Tracheal epithelial cell (primary cell): ENCODE data around the gene ZBTB4. TPM values are rescaled to one million over a fixed set of nuclear protein-coding genes. Genes with fewer than 3 reads are reported as not detected.

Source experiments
- total RNA-seq: library from RNA; depleted of rRNA; stranded (reverse); fragments of >200 nt; gene quantifications from 2 replicates; pipeline ENCODE4 v1.2.1, GENCODE V29; 2014

ZBTB4 gene
- 16.4 and 22.4 TPM in 2 replicates for total RNA-seq

GRCh38 chr17:7479213-7480088 lies at the start of gene ZBTB4:
Gene ZBTB4, minus strand, starts transcription at chr17:7479631. Its CDS starts 12,830 bp downstream, at chr17:7466801.

GRCh38 chr17:7484067-7484918 lies 4.9 kb upstream of the ZBTB4 start, which contains the start of gene POLR2A:
Gene POLR2A, plus strand, starts transcription at chr17:7484366.

GRCh38 chr17:7481275-7481674 lies 1.8 kb upstream of the ZBTB4 start, which contains the start of gene SLC35G6:
Gene SLC35G6, plus strand, starts transcription at chr17:7481446. Its CDS starts 71 bp downstream, at chr17:7481517.

GRCh38 chr17:7444682-7445618 lies 34.5 kb downstream of the ZBTB4 start, which contains the start of gene CHRNB1:
Gene CHRNB1, plus strand, starts transcription at chr17:7445061. Its CDS starts 67 bp downstream, at chr17:7445128.

GRCh38 chr17:7439462-7440112 lies 39.8 kb downstream of the ZBTB4 start, which contains the start of gene FGF11:
Gene FGF11, plus strand, starts transcription at chr17:7439512. Its CDS starts 109 bp downstream, at chr17:7439621.

DNA sequence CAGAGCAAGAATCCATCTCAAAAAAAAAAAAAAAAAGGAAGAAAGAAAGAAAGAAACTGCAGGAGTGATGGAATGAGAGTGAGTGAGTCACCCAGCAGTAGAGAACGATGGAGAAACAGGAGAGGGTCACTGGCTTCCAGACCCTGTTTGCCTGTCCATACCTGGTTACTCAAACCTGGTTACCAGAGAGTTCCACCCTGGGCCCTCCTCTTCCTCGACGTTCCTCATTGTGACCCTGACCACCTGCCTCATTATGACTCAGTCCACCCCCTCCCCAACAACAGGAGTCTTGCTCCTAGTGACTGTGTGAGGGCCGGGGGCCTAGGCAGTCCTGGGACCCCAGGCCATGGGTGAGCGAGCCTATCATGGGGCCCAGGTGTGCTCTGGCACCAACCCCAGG lies 50.9 kb downstream of the ZBTB4 start, which contains the start of gene SPEM3:
Gene SPEM3, plus strand, starts transcription at position 301 of the 400 bp plus-strand sequence. Its CDS starts 46 bp downstream, at position 347.

GRCh38 chr17:7425316-7425715 lies 54.1 kb downstream of the ZBTB4 start, which contains the start of gene SPEM2:
Gene SPEM2, plus strand, starts transcription at chr17:7425616. Its CDS starts 73 bp downstream, at chr17:7425689.

DNA sequence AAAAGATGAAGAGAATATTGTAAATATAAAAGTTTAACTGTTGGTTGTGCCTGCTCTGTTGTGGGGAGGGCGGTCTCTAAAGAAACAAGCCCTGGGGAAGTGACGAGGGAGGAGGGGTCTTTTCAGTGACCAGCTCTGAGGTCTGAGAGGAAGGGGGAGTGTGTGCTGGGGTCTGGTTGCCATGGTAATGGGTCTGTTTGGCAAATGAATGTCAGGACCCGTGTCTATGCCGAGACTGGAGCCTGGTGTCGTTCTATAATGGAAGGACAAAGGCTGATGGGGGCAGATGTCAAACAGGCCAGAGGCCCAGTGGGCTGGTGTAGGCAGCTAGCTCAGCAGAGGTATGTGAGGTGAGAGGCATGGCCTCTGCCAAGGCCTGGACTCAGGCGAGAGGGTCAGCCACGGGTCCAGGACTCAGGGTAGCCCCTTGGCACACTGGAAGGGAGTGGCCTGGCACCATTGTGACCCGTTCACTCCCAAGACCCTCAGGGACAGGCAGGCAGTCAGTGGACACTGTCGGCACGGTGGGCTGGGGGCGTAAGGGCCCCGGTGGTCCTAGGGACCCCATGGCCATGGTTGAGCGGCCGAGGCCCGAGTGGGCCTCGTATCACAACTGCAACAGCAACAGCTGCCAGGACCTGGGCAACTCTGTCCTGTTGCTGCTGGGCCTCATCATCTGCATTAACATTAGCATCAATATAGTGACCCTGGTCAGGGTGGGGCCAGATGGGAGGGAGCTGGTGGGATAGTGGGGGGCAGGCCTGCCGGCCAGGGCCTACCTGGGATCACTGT lies 59.4 kb downstream of the ZBTB4 start, which contains the start of gene SPEM1:
Gene SPEM1, plus strand, starts transcription at position 506 of the 792 bp plus-strand sequence. Its CDS starts 61 bp downstream, at position 567.

Other genes with a start within 250 kb of the ZBTB4 start
- gene DVL2, start 245.1 kb downstream of the ZBTB4 start, total RNA-seq: 45.5 and 66.3 TPM in 2 replicates
- gene PHF23, start 240.2 kb downstream of the ZBTB4 start, total RNA-seq: 24.9 and 36.4 TPM in 2 replicates
- 109 and 134 TPM in 2 replicates for gene GABARAP, start 237.2 kb downstream of the ZBTB4 start, total RNA-seq
- gene CTDNEP1, start 227.9 kb downstream of the ZBTB4 start, total RNA-seq: 20.5 and 25.4 TPM in 2 replicates
- 14.5 TPM in 2 replicates for gene ELP5, start 227.4 kb downstream of the ZBTB4 start, total RNA-seq
- gene CLDN7, start 217.2 kb downstream of the ZBTB4 start, total RNA-seq: 223 and 297 TPM in 2 replicates
- 0.24 TPM in 1 of 2 replicates, not detected in the other for gene SLC2A4, start 197.9 kb downstream of the ZBTB4 start, total RNA-seq
- 0.43 and 0.96 TPM in 2 replicates for gene YBX2, start 185.0 kb downstream of the ZBTB4 start, total RNA-seq
- gene EIF5A, start 172.0 kb downstream of the ZBTB4 start, total RNA-seq: 273 and 472 TPM in 2 replicates
- 32.2 and 33.7 TPM in 2 replicates for gene GPS2, start 164.3 kb downstream of the ZBTB4 start, total RNA-seq
- gene NEURL4, start 150.3 kb downstream of the ZBTB4 start, total RNA-seq: 14.5 and 17.6 TPM in 2 replicates
- 0.21 and 1.9 TPM in 2 replicates for gene ACAP1, start 143.1 kb downstream of the ZBTB4 start, total RNA-seq
- 28.1 and 54.0 TPM in 2 replicates for gene KCTD11, start 127.5 kb downstream of the ZBTB4 start, total RNA-seq
- gene TMEM95, start 124.5 kb downstream of the ZBTB4 start, total RNA-seq: not detected in 2 replicates
- 9.9 and 11.9 TPM in 2 replicates for gene TNK1, start 98.5 kb downstream of the ZBTB4 start, total RNA-seq
- gene PLSCR3, start 85.1 kb downstream of the ZBTB4 start, total RNA-seq: 15.8 and 35.2 TPM in 2 replicates
- gene TMEM256, start 75.5 kb downstream of the ZBTB4 start, total RNA-seq: 125 and 144 TPM in 2 replicates
- 1.9 TPM in 2 replicates for gene NLGN2, start 71.8 kb downstream of the ZBTB4 start, total RNA-seq
- gene SPEM1, start 59.3 kb downstream of the ZBTB4 start, total RNA-seq: not detected in 2 replicates
- gene SPEM2, start 54.0 kb downstream of the ZBTB4 start, total RNA-seq: not detected in 2 replicates
- gene SPEM3, start 50.8 kb downstream of the ZBTB4 start, total RNA-seq: not detected in 2 replicates
- gene TMEM102, start 44.2 kb downstream of the ZBTB4 start, total RNA-seq: 13.4 and 28.7 TPM in 2 replicates
- 23.7 and 32.8 TPM in 2 replicates for gene FGF11, start 40.1 kb downstream of the ZBTB4 start, total RNA-seq
- 6.2 and 8.7 TPM in 2 replicates for gene CHRNB1, start 34.6 kb downstream of the ZBTB4 start, total RNA-seq
- gene SLC35G6, start 1.8 kb upstream of the ZBTB4 start, total RNA-seq: not detected in 2 replicates
- gene POLR2A, start 4.7 kb upstream of the ZBTB4 start, total RNA-seq: 40.7 and 46.7 TPM in 2 replicates
- 2.2 and 4.0 TPM in 2 replicates for gene TNFSF12, start 69.4 kb upstream of the ZBTB4 start, total RNA-seq
- 5.3 and 8.2 TPM in 2 replicates for gene TNFSF13, start 79.1 kb upstream of the ZBTB4 start, total RNA-seq
- 102 and 137 TPM in 2 replicates for gene SENP3, start 82.3 kb upstream of the ZBTB4 start, total RNA-seq
- 12.8 and 21.3 TPM in 2 replicates for gene CD68, start 100.0 kb upstream of the ZBTB4 start, total RNA-seq
- gene MPDU1, start 104.2 kb upstream of the ZBTB4 start, total RNA-seq: 92.1 and 93.3 TPM in 2 replicates
- 30.6 and 59.9 TPM in 2 replicates for gene SOX15, start 110.5 kb upstream of the ZBTB4 start, total RNA-seq
- 42.8 and 59.8 TPM in 2 replicates for gene FXR2, start 135.3 kb upstream of the ZBTB4 start, total RNA-seq
- gene SAT2, start 148.2 kb upstream of the ZBTB4 start, total RNA-seq: 24.9 and 27.0 TPM in 2 replicates
- gene SHBG, start 150.5 kb upstream of the ZBTB4 start, total RNA-seq: 0.43 and 0.48 TPM in 2 replicates
- gene ATP1B2, start 171.3 kb upstream of the ZBTB4 start, total RNA-seq: not detected in 2 replicates
- 15.8 and 23.1 TPM in 2 replicates for gene TP53, start 207.9 kb upstream of the ZBTB4 start, total RNA-seq
- gene WRAP53, start 208.8 kb upstream of the ZBTB4 start, total RNA-seq: 4.6 and 4.7 TPM in 2 replicates
- gene EFNB3, start 225.6 kb upstream of the ZBTB4 start, total RNA-seq: 0.48 TPM in 1 of 2 replicates, not detected in the other
- 0.21 TPM in 1 of 2 replicates, not detected in the other for gene DNAH2, start 238.1 kb upstream of the ZBTB4 start, total RNA-seq